HG02885 (cell line): ENCODE data around the gene ATOH8.

Experiments
- ATAC-seq: cut with Tn5 transposase; IDR thresholded peaks from one replicate; pipeline ENCODE4 v1.9.1; 2021; ENCODE audit warnings: mild to moderate bottlenecking; ENCODE audit not compliant: unreplicated experiment, poor library complexity

Gene ATOH8

DNA sequence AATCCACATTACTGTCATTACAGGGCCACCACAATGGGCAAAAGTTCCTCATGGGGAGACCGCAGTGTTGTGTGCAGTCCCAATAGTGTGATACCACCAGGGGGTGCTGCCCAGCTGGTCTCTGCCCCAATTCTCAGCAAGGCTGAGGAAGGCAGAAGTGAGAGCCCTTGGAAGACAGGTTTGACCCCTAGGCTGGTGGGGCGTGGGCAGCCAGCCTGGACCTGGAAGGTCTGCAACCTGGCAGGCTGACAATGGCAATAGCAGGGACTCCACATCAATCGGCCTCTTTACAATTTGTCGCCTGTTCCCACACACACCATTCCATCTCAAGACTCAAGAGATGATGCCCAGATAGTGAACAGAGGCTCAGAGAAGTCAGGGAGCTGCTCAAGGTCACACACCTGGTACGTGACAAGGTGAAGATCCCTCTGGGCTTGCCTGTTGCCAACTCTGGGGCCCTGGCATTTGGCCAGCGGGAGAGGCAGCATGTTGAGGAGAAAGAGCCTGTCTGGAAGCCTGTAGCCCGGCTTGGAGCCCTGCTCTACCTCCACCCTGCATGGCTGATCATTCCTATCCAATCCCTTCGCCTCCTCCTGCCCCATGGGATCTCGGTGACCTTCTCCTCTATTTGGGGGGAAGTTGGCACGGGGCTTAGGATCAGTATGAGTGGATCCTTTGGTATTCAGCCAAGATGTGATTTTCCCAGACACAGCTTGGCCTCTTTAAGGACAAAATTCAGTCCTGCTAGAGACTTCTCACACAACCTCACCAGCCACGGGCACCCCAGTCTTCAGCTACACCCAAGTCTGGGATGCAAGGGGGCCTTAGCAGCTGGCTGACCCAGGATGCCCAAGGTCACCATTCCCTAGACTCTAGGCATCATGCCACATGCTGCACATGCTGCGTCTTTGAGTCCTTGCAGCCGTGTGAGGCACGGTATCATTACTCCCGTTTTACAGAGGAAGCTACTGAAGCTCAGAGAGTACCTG is 2.9 kb upstream of the ATOH8 start:
- ATAC-seq, result no peak

DNA sequence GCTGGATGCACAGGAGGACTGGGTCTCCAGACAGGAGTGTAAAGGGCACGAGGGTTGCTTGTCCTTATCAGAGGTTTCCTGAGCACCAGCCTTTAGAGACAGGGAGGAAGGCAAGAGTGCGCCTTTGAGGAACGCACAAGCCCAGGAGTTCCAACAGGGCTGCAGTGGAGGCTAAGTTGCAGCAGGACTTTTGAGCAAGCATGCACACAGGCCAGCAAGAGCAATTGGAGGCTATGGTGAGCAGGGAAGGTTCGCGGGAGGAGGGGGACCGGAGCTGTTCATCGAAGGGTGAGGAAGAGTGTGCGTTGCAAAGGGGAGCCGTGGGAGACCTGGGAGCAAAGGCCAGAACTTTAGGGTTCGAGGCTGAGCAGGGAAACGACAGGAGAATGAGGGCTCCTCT is 2.2 kb upstream of the ATOH8 start:
- no peak for ATAC-seq

DNA sequence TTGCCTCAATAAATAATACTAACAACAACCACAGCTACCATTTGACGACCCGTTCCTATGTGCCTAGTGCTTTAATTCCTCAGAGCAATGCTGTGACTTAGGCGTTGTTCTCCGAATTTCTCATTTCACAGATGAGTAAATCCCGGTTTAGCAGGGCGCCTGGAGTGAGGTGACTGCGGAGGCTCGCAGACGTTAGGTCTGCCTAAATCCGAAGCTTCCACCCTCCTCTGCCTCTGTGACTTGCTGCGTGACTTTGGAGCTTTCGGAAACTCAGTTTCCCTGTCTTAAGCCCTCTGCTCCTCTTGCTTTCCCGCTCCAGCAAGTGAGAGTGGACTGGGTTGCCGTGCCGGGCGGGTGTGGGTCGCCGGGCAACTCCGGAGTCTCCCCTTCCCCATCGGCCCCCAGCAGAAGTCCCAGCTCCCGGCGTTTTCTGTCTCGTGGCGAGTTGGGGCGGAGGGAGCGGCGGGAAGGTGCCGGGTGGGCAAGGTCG is 711 bp upstream of the ATOH8 start:
- no peak for ATAC-seq

DNA sequence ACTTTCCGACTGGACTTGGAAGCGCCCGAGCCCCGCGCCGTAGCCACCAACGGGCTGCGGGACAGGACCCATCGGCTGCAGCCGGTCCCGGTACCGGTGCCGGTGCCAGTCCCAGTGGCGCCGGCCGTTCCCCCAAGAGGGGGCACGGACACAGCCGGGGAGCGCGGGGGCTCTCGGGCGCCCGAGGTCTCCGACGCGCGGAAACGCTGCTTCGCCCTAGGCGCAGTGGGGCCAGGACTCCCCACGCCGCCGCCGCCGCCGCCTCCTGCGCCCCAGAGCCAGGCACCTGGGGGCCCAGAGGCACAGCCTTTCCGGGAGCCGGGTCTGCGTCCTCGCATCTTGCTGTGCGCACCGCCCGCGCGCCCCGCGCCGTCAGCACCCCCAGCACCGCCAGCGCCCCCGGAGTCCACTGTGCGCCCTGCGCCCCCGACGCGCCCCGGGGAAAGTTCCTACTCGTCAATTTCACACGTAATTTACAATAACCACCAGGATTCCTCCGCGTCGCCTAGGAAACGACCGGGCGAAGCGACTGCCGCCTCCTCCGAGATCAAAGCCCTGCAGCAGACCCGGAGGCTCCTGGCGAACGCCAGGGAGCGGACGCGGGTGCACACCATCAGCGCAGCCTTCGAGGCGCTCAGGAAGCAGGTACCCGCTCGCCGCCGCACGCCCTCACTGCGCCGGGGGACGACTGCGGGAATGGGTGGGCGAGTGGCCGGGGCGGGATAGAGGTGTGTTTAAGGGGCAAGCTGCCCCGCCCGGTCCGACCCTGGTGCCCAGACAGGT is 713 bp downstream of the ATOH8 start:
- ATAC-seq, result no peak

DNA sequence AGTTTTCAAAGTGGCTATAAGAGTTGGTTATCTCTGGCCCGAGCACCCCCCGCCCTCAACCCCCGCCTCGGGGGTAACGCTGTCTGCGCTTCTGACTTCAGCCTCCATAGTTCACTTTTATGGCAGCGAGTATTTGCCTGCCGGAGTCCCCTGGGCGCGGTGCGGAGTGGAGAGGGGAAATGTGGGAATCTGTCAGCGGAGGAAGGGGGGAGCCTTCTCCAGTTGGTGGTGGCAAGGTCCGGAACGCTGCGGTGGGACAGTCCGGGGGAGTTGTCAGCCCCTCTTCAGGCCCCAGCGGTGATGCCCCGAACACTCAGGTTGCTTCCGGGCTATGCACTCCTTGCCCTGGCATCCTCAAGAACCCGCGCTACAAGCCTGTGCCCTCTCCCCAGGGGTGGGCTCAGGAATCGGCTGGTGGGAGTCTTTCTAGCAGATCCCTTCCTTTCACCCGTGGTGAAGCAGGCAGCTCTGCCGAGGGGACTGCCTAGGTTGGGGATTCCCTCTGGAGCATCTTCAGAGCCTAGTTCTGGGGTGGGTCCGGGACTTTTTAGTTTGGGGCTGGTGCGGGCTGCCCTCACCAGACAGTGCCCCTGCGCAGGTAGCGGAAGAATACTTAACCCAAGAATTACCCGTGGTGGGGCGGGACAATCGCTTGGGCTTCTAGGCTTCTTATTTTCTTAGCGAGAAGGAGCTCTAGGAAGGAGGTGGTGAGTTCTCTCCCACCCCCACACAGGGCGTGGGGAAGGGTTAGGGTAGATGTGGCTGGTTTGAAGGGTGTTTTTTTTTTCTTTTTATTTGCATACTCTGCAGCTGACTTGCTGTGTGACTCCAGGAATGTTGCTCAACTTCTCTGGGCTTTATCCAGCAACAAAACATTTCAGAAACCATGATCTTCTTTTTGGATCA is 1.6 kb downstream of the ATOH8 start:
- no peak for ATAC-seq

DNA sequence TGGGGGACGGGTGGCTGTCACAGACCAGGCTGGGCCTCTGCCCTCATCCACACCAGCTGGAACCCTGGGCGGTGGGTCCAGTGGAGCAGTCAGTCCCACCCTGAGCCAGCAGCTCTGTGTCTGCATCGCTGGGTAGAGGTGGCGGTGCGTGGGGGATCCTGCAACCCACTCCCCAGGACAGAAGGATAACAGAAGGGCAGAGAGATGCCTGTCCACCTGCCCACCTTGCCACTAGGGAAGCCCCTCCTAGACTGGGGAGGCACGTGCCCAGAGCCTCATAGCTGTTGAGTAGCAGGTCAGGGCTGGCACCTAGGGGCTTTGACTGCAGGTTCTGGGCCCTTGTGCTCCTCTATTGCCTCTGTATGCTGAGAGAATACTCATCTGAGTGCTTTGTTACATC is 2.4 kb downstream of the ATOH8 start:
- no peak for ATAC-seq

DNA sequence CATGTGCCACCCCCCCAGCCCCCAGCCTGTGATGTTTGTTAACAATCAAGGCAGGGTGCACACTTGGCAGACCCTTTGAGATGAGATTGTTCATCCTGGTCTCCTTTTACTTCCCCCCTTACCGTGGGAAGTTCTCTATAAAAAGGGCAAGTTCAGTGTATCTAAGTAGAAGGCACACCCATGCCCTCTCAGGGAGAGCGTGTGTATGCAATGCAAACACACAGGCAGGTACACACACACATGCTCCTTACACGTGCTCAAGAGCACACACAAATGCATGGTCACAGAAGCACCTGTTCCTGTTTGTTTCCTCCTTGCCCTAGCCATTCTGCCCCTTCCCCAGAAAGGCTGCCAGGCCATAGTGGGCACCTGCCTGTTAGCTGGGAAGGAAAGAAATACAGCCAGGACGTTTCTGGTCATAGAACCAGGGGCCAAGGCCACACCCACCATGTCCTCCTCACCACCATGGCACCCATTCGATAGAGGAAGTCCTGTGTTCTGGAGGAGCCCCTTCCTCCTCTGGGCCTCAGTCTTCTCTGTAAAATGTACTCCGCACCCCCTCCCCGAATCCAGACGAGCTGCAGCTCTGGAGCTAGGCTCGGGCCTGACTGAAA is 3.1 kb downstream of the ATOH8 start:
- ATAC-seq, result no peak

DNA sequence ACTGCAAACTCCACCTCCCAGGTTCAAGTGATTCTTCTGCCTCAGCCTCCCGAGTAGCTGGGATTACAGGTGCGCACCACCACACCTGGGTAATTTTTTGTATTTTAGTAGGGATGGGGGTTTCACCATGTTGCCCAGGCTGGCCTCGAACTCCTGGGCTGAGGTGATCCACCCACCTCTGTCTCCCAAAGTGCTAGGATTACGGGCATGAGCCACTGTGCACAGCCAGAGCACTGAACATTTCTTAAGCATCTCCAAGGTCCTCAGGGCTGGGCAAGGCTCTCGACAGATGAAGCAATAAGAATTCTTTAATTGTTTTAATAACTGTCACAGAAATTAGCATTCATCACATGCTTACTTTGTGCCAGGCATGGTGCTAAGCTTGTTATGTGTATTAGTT is 4.1 kb downstream of the ATOH8 start:
- no peak for ATAC-seq

DNA sequence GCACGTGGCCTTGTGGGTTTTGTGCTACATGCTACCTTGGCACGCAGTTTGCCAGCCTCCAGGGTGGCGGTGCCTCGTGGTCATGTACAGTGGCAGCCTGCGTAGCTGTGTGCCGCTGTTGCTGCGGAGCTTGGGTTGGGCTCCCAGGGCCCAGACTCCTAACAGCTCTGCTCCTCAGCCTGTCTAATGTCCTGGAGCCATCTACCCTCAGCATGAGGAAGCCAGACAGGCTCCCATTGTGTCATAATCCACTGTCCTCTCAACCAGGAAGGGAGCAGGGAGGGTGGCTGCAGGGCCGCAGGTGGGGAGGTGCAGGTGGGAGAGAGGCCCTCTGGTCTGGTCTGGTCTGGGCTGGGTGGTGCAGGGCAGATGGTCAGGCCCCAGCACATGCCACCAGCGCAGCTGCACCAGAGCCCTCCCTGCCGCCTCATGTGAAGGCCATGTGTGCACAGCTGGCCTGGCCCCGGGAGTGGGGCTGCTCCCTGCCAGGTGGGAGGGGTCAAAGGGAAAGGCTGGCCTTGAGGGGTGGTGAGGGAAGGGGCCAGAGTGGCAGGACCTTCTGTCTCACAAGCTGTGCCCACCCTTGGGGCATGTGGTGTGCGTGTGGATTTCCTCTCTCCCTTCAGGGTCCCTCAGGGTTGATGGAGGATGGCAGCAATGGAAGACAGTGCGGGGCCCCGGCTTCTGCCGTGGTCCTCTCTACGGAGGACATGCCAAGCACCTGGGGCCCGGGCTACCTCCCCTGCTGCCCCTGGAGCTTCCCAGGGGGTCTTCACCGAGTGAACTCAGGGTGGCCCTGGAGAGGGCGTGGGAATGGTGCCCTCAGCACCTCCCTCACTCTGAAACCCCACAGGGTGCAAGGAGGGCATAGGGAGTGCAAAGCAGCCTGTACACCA is 4.8 kb downstream of the ATOH8 start:
- no peak for ATAC-seq

DNA sequence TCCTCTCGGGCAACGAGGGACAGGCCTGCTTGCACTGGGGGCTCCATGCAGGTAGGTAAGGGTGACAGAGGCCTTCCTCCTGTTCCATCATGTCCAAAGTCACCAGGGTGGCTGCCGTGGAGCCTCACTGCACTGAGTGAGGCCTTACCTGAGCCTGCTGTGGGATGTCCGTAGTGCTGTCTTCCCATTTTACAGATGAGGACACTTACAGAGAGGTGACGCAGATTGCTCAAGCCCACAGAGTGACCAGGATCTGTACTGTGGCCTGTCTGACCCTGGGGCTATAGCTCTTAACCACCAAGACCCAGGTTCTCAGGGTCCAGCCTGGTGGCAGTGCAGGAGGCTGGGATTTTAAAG is 5.4 kb downstream of the ATOH8 start:
- no peak for ATAC-seq

DNA sequence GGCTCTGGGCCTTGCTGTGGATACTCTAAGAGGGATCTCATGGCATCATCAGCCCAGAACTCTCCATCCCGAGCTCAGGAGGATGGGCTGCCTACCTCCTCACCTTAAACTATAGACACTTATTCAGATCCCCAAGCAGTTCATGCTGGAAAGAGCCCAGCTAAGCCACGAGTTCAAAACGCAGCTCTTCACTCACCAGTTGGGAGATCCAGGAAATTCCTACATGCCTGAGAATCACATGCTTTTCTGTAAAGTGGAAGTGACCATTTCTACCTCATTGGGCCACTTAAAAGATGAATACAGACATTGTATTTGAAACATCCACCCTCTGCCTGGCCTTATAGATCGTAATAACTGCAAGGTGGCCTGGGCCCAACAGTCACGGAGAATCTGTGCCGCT is 6.6 kb downstream of the ATOH8 start:
- ATAC-seq, result no peak

DNA sequence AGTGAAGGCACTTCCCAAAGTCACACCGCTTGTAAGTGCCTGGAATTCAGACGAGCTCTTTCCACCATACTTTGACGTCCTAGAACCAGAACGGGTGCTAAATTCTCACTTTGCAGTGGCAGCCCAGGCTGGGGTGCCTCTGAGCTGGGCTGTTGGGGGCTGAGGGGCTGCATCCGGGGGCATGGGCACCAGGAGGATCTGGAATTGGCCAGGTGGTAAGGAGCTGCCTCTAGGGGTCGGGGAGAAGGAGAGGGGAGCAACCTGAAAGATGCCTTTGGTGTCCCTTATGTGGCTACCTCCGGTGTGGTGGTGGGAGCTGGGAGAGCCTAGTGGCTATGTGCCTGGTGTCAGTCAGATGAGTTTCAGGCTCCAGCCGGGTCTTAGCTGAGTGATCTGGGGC is 7.1 kb downstream of the ATOH8 start:
- ATAC-seq, result no peak

DNA sequence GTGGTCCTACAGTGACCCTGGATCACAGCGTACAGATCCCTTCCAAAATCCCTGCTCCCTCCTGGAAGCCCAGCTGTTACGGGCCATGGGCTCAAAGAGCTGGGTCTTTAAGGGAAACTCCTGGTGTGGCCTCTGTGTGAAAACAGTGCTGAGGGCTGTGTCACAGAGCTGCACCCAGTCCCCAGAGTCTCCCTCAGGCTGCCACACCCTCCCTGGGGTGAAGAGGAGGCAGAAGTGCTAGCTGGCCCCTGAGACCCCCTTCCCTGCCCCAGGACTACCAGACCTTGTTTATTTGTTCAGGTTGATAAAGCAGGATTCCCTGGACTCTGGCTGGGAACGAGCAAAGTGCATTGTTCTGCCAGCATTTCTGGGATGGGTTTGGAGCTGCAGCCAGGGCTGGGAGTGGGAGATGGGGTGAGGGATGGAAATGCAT is 7.7 kb downstream of the ATOH8 start:
- ATAC-seq, result no peak

DNA sequence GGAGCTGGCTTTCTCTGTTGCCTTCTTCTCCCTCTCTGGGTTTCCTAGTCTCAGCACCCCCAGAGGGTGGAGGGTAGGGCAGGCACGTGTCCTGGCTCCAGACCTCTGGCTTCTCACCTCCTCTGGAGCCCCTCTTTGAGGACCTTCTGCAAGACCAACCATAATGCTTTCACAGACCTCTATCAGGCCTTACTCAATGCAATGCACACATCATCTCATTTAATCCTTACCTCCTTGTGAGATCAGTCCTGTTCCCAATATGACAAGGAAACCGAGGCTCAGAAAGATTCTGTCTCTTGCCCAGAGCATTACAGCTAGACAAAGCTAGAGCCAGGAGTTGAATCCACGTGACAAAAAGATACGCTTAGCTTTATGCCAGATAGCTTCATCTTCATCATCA is 8.2 kb downstream of the ATOH8 start:
- no peak for ATAC-seq

DNA sequence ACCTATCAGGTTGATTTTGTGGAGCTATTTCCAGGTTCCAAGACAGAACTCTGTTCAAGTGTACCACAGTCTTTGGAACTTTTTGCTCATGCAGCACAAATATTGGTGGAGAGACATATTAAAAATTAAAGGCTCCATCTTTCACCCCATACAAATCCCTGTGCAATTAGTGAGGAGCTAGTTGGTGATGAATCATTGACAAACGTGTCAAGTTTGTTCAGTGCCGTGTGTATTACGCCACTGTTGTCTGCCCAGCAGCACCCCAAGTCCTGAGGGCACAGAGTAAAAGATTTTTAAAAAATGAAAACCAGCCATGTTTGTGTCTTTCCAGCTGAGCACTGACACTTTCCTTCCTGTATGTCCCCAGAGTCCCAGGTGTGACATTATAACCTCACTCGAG is 9.3 kb downstream of the ATOH8 start:
- ATAC-seq, result no peak

DNA sequence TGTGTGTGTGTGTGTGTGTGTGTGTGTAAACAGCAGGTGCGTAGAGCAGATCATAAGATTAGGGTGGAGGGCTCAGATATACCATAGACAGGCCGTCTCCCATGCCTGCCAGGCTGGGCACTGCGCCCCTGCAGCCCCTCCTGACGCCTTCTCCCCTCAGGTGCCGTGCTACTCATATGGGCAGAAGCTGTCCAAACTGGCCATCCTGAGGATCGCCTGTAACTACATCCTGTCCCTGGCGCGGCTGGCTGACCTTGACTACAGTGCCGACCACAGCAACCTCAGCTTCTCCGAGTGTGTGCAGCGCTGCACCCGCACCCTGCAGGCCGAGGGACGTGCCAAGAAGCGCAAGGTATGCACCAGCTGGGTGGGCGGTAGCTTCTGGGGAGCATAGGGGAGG is 10.0 kb downstream of the ATOH8 start:
- ATAC-seq, result no peak

DNA sequence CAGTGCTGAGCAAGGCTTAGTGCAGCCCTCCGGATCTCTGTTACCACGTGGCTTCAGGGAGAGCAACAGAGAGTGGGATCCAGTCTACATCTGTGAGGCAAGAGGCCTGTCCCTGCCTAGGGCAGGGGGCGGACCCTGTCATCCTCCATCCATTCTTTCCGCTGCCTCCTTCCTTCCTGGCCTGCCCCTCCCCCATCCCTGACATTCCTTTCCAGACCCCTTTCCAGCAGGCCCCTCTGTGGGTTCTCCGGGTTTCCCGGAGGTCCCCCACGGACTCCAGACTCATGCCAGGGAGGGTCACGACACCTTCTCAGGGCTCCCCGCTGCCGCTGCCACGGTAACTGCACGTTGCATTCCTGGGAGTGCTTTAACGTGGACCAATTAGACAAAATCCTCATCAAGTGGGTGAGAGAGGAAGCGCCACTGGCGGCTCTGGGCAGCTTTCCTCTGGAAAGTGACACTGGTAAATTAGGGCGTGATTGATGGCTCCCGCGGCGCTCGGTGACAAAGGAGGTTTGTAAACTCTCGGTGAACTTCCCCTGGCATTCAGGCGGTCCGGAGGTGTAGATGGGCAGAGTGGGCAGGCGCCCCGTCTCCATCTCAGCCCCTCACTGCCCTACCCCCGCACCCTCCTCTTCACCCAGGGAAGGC is 11.4 kb downstream of the ATOH8 start:
- no peak for ATAC-seq

DNA sequence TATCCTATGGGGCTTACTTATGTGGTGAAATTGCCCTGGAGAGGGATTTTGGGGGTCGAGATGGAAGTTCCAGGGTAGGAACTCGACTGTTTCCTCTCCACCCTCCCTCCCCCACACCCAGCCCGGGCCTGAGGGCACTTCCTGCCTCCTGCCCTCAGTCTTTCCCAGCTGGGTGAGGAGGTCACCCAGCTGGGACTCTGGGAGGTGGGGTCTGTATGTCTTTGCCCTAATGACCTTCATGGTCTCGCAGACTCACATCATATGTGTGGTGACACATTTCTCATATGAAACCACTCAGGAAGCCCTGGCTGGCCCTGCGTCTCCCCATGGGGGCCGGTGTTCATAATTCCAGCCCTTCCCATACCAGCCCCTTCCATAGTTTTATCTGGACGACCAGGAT is 12.4 kb downstream of the ATOH8 start:
- ATAC-seq, result no peak
